NCI-H446 treated with DMSO at 0.1 percent for 48 hours (cell line): ENCODE results near the gene COG7.
A peak's percentile ranks its signal among the peaks of the same experiment; 100 is the strongest.
"Not testable (repeated sequence)": the region's sequence is repeated elsewhere in the genome, so short reads cannot be mapped to it uniquely, and the experiment has no call there.

Source experiments
- DNase-seq: peaks from one replicate; lab custom pipeline; 2025; lab: John Stamatoyannopoulos, UW

COG7 gene

DNA sequence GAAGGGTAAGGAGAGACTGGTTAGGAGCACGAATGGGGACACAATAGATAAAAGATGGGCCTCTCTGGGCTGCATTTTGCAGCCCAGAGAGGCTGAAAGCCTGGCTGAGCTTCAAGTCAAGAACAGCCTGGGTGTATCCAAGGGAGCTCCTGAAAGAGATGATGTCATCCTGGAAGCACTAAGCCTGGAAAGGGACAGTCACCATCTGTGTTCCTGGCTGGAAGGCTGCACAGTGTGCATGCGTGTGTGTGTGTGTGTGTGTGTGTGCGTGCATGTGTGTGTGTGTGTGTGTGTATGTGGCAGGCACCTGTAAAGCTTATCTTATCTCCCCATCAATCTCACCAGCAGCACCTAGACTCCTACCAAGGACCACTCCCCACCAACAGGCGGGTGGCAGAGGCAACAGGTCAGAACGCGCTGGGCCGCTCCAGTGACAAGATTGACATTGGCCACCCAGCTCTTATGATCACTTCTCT, 44.1 kb downstream of the COG7 start:
- peak; percentile 95 for DNase-seq

GRCh38 chr16:23408242-23408822, 44.7 kb downstream of the COG7 start:
- DNase-seq = peak; percentile 85

DNA sequence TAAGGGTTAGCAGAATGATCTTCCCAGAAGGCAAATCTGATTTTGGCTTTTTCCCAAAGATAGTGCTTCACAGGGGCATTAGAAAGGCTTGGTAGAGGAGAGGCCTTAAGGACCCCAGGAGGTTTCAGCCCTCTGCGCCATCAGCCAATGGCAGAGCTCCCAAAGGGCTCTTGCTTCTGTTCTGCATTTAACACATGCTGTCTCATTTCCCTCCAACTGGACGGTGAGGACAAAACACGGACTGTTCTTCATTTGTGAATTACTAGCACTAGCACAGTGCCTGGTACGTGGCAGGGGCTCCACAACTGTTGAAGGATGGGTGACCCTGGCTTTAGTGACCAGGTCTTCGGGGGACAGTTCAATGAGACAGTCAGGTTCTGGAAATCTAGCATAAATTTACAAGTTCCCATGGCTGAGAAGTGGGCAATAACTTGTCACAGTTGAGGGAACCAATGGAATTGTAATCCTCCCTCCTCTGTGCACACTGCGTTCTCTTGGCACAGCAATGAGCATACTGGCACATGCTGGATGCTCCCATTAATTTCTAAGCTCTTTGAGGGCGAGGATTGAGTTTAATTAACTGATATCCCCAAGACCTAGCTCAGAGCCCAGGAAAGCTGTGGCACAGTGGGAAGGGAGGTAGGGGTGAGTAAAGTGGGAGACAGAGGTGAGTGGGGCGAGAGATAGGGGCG, 45.4 kb downstream of the COG7 start:
- DNase-seq = peak; percentile 50

DNA sequence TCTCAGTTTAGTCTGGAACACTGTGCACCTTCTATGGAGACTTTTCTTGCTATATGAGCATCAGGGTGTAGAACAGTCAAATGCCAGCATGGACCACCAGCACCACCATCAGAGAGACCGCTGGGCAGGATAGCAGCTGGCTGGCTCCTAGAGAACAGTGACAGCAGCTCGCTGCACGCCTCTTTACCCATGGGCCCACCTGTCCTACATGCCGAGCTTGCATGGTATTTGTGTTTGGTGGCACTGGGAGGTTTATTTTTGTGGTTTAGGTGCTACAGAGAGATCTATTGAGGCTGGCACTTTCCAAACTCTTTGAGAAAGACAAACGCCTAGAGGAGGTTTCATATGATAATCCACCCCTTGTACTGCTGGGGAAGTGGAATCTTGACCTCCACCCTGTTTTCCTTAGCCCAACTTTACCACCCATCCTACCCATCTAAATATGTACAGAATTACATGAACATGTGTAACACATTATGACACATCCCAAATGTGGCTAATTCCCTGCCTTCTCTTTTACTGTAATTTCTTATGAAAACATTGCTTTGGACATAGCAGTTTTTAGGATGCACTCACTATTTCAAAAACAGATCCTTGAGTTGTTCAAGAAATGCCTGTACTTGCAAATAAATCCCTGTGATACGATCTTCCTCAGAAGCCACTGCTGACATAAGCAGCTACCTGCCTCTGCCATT, 46.3 kb downstream of the COG7 start:
- DNase-seq = no peak

GRCh38 chr16:23406024-23406423, 47.0 kb downstream of the COG7 start:
- no peak for DNase-seq

- DNase-seq = no peak
These were observed 49.4 kb downstream of the COG7 start for GRCh38 chr16:23403547-23403946.

- no peak for DNase-seq
These were observed 50.9 kb downstream of the COG7 start for GRCh38 chr16:23402100-23402499.

GRCh38 chr16:23401139-23401538, 51.9 kb downstream of the COG7 start:
- no peak for DNase-seq

DNA sequence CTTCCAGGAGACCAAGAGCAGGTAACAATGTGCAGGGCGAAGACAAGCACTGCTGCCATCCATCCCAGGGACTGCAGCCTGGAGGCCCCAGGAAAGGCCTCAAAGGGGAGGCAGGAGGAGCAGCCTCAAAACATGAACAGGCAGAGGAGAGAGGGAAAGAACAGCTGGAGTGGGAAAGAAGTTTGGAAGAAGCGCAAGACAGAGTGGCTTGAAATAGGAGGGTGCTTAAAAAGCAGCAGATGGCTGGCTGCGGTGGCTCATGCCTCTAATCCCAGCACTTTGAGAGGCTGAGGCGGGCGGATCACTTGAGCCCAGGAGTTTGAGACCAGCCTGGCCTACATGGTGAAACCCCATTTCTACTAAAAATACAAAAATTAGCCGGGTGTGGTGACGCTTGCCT, 52.5 kb downstream of the COG7 start:
- peak; percentile 58 for DNase-seq

DNA sequence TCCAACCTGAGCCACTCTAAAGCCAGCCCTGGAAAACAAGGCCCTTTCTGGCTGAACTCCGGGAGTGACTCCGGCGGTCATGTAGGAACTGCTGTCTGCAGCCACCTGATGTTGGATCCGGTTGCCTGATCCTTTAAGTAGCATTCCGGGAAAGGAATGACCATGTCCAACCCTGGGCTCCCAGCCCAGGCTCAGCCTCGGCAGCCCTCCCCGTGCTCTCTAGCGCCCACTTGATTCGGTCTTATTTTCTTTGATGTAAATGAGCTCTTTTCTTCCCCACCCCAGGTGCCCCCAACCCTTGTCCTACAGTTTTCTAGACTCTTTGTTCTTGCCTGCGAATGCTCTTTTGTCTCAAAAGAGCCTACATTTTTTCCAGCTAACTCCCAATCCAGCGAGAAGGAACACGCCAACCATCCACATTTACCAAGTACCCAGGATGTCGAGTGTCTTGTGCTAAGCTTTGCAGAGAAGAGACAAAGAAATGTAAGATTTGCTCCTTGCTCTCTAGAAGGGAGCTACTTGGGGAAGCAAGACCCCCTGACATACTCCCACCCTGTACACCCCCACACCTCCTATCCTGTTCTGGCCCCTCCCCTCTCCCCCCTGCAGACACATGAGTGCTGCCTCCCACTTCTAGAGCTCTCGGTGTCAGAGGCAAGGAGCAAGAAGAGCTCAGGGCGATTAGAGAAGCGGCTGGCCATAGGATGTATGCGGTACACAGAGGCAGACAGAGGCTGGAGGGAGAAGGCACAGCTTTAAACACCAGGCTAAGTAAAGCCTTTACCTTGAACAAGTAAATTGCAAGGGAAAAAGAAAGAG, 53.8 kb downstream of the COG7 start:
- DNase-seq = no peak

GRCh38 chr16:23397464-23397863, 55.5 kb downstream of the COG7 start:
- DNase-seq = no peak

GRCh38 chr16:23395732-23396131, 57.3 kb downstream of the COG7 start:
- no peak for DNase-seq

- no peak for DNase-seq
These were observed 58.7 kb downstream of the COG7 start for GRCh38 chr16:23394141-23394831.

DNA sequence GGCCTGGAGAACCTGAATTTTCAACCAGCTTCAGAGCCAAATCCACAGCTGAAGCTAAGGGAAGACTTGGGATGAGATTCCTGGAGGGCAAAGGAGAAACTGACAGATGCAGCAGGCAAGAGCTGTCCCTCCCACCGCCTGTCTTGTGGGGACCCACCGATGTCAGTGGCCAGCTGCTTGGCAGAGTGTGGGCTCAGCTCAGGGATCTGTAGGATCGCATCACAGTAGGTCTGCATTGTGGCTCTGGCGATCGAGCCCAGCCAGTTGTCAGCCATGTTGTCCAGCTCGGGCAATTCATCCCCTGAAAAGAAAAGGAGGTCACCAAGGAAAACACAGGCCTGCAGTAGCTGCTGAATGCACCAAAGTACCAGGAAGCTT, 60.8 kb downstream of the COG7 start:
- no peak for DNase-seq

DNA sequence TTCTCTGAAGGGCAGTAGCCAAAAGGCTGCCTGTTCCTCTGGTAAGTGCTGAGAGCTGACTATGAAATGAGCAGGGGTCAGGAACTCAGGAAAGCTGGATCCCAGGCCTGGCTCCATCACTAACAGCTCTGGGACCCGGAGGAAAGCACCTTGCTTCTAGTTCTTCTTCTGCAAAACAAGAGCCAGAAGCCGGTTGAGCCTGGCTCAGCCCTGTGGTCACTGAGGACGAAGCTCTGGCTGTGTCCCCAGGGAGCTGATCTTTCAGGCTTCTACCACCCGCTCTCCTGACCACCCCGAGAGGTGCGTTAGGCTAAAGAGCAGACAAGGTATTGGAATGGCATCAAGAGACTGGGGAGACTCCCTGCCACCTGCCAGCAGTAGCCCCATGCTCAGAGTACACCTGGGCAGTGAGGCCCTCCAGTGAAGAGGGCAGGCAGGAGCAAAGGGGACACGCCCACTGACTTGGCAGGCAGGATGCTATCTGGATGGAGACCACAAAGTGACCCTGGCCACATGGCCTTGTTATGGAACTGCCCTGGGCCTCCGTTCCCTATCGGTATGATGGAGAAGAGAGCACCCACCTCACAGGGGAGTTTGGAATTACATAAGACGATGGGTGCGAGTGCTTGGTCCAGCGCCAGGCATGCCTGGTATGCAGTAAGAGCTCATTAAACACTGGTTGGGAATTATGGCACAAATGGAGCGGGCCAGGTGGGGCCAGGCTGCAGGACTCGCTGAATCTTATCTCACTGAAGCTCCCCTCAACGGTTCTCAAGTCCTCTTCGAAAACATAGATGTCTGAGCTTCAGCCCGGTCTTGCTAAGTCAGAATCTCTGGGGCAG, 61.4 kb downstream of the COG7 start:
- no peak for DNase-seq

GRCh38 chr16:23389936-23390335, 63.1 kb downstream of the COG7 start:
- DNase-seq = not testable (repeated sequence)

DNA sequence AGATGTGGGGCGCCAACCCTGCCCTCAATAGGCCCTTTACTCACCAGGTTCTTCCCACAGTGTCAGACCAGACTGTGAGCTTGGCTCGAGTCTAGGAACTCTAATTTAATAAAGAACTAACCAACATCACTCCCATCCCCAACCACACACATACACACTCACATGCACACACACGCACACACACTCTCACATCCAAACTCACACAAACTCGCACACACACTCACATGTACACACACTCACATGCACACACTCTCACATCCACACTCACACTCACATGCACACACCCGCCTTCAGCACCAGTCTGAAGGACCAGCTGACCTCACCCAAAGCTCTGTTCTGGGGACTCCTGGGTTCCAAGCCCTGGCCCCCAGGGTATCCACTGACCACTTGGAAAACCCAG, 63.8 kb downstream of the COG7 start:
- DNase-seq = no peak

GRCh38 chr16:23388786-23389185, 64.2 kb downstream of the COG7 start:
- DNase-seq = no peak

DNA sequence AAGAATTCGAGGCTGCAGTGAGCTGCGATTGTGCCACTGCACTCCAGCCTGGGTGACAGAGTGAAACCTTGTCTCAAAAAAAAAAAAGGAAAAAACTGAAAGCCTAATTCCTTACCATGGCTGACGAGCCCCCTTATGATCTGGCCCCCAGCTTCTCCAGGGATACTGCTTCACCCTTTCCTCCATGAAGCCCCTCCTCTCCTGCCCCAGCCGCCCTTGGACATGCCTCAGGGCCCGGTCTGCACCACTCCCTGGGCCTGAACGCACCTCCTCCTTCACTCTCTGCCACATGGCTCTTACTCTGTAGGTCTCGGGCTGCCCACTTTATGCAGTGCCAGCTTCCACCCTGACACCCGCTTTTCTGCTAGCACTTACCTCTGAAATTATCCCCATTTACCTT, 65.3 kb downstream of the COG7 start:
- DNase-seq = no peak

DNA sequence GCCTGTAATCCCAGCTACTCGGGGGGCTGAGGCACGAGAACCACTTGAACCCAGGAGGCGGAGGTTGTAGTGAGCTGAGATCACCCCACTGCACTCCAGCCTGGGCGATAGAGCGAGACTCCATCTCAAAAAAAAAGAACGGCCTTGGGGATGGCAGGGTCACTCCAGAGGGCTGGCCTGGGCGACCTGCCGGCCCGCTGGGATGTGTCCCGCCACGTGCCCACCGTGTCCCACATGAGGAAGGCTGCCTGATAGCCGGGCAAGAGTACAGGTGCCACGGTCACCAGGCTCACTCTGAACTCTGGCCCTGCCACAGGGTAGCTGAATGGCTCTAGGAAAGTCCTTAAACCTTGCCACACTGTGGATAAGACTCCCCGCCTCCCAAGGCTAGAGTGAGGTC, 67.5 kb downstream of the COG7 start:
- DNase-seq = no peak

- DNase-seq = peak; percentile 33
These were observed 68.1 kb downstream of the COG7 start for GRCh38 chr16:23384878-23385277.
